GM10266 (cell line): ENCODE data around the gene UBE2J2.

ENCODE experiments used
- DNase-seq: peaks from one replicate; pipeline ENCODE4 v3.0.0; 2012; ENCODE audit errors: extremely low spot score
- TF ChIP-seq, protein P1 (sequence below): IDR thresholded peaks from 2 replicates; pipeline ENCODE4 v1.5.1; 2012; ENCODE audit warnings: mild to moderate bottlenecking, low read depth; ENCODE audit not compliant: control insufficient read depth, insufficient read depth; ENCODE audit errors: missing control alignments

The UBE2J2 gene

GRCh38 chr1:1243807-1244191 is 29.9 kb downstream of the UBE2J2 start:
- TF ChIP-seq, protein P1, sequence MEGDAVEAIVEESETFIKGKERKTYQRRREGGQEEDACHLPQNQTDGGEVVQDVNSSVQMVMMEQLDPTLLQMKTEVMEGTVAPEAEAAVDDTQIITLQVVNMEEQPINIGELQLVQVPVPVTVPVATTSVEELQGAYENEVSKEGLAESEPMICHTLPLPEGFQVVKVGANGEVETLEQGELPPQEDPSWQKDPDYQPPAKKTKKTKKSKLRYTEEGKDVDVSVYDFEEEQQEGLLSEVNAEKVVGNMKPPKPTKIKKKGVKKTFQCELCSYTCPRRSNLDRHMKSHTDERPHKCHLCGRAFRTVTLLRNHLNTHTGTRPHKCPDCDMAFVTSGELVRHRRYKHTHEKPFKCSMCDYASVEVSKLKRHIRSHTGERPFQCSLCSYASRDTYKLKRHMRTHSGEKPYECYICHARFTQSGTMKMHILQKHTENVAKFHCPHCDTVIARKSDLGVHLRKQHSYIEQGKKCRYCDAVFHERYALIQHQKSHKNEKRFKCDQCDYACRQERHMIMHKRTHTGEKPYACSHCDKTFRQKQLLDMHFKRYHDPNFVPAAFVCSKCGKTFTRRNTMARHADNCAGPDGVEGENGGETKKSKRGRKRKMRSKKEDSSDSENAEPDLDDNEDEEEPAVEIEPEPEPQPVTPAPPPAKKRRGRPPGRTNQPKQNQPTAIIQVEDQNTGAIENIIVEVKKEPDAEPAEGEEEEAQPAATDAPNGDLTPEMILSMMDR: no peak
- no peak for DNase-seq

- no peak for DNase-seq
- TF ChIP-seq, protein P1: no peak
Measured at GRCh38 chr1:1243266-1243660, 30.4 kb downstream of the UBE2J2 start.

DNA sequence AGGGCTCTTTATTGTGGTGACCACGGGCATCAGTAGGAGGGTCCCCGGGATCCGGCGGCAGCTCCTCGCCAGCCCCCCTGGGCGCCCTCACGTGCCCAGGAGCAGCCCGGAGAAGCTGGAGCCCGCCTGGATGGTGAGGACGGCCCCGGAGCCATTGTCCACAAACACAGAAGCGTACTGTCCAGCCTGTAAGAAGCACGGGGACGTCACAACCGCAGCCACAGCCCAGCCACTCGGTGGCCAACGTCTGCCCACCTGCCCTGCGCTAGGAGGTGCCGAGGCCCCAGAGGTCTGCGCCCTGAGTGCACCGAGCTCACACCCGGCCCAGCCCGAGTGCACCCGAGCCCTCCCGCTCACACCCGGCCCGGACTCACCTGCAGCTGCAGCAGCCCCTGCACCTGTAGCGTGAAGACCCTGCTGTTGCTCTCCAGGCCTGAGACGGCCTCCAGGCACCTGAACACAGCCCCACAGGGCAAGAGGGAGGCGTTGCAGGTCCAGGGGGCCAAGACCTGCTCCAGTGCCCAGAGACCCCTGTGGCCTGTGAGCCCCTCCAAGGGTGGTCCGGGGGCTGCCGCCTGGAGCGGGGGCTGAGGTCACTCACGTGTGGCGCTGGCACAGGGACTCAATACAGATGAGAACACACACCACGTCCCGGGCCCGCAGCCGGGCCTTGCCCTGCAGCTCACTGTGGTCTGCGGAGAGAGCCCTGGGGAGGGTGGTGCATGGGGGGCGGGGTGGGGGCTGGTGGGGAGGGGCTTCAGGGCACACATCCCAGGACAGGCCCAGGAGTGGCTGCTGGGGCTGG is 31.0 kb downstream of the UBE2J2 start:
- DNase-seq: no peak
- TF ChIP-seq, protein P1: no peak

DNA sequence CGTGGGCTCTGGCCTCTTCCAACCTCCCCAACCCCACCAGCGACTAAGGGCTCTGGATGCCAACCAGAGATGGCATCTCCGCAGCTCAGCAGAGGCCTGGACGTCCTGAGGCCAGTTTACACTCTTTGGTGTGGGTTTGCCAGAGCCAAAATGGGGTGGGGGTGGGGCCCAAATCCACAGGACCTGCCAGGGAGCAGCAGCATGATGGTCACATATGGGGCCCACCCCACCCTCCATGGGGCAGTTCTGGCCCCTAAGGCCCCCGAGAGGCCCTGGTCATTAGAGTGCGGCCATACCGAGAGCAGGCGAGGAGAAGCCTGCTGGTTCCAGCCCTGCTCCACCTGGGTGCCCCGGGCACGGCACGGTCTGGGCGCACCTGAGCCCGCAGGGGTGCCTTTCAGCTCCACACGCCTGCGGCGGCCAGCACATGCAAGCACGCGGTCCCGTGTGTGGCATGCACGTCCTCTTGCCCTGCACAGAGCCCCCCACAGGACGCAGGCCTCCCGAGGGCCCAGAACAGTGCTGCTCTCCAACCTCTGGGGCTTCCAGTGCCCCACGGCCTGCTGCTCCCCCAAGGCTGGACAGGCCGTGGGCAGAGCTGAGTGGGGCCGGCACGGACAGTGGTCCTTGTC is 31.9 kb downstream of the UBE2J2 start:
- DNase-seq: no peak
- TF ChIP-seq, protein P1: no peak

GRCh38 chr1:1240822-1241587 is 32.6 kb downstream of the UBE2J2 start:
- TF ChIP-seq, protein P1: no peak
- no peak for DNase-seq

DNA sequence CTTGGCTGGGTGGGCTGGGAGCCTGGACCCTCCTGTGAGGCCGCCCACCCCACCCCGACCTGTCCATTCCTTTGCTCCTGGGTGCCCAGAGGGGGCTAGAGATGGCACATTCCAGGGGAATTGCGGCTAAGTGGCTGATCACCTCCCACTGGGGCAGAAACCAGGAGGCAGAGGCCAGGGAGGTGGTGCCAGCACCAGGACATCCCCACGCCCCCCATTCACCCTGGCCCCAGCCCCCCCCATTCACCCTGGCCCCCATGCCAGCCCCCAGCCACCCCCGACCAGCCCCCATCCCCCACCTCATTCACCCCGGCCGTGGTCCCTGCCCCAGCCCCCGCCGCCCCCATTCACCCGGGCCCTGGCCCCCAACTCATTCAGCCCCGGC is 33.3 kb downstream of the UBE2J2 start:
- TF ChIP-seq, protein P1: no peak
- no peak for DNase-seq
